Kidney (tissue), 14 donors: Measurements from ENCODE around the gene PPFIA2. TPM values are rescaled to one million over a fixed set of nuclear protein-coding genes. Genes with fewer than 3 reads are reported as not detected.

Experiments used
- DNase-seq, 5 donors: peaks; one replicate each; pipeline ENCODE4 v3.0.0-alpha.2; 2013 to 2020
- FAIRE-seq: peaks from 2 replicates; lab custom pipeline; 2012; peaks lifted over from hg19 to GRCh38; lab: Jason Lieb, UNC
- H3K27ac ChIP-seq, 2 donors: one replicate each; pipeline ENCODE4 v1.7.0; 2013; ENCODE audit warnings: low read depth in 2 of 2, low read length in 2 of 2, inconsistent platforms in 1 of 2
- H3K27me3 ChIP-seq: one replicate; pipeline ENCODE4 v1.7.1; 2013; ENCODE audit warnings: low read length, inconsistent platforms; ENCODE audit not compliant: control insufficient read depth, insufficient read depth
- H3K36me3 ChIP-seq, 3 donors: one replicate each; pipeline versions ENCODE4 v1.7.0 to v1.7.1; 2013; ENCODE audit warnings: low read length in 3 of 3, control low read depth in 1 of 3, inconsistent platforms in 1 of 3; ENCODE audit not compliant: insufficient read depth in 3 of 3, control insufficient read depth in 2 of 3
- H3K4me1 ChIP-seq, 3 donors: one replicate each; pipeline versions ENCODE4 v1.7.0 to v1.7.1; 2013; ENCODE audit warnings: low read length in 3 of 3, inconsistent platforms in 1 of 3, low read depth in 1 of 3; ENCODE audit not compliant: control insufficient read depth in 2 of 3, insufficient read depth in 2 of 3
- H3K4me3 ChIP-seq, 3 donors: one replicate each; pipeline versions ENCODE4 v1.7.0 to v1.8.1; 2013; ENCODE audit warnings: low read length in 3 of 3, control low read depth in 1 of 3, inconsistent platforms in 1 of 3
- H3K9ac ChIP-seq, 3 donors: one replicate each; pipeline versions ENCODE4 v1.7.0 to v1.7.1; 2013; ENCODE audit warnings: low read length in 3 of 3, control low read depth in 1 of 3, inconsistent platforms in 1 of 3
- H3K9me3 ChIP-seq, 3 donors: one replicate each; pipeline versions ENCODE4 v1.7.0 to v1.7.1; 2013; ENCODE audit warnings: low read length in 3 of 3, control low read depth in 1 of 3, inconsistent platforms in 1 of 3; ENCODE audit not compliant: control insufficient read depth in 2 of 3, insufficient read depth in 1 of 3
- intact Hi-C: fragments of 100-400 bp; cut with DNase I; formaldehyde crosslinking; loops from one replicate; pipeline ENCODE4 v1.11.1; 2022
- polyA plus RNA-seq: library from polyadenylated mRNA; stranded (reverse); fragments of 350-450 nt; fragmentation: Illumina TruSeq; extraction: RNeasy Lipid Tissue Mini Kit (QIAGEN cat#74804); gene quantifications from one replicate; pipeline ENCODE4 v1.2.3, GENCODE V29; 2014; ENCODE audit warnings: low read depth, low replicate concordance; ENCODE audit not compliant: insufficient read depth
- total RNA-seq: library from RNA; stranded (reverse); fragmentation: NEBNext Ultra II Directional; extraction: Animal tissue kit (Norgen Biotek cat#: 25700); gene quantifications from one replicate; pipeline ENCODE4 v1.2.1, GENCODE V29; 2021
- TF ChIP-seq, protein P1 (sequence below): IDR thresholded peaks from 3 replicates; pipeline ENCODE4 v1.5.1; 2012; ENCODE audit warnings: mild to moderate bottlenecking, moderate library complexity, borderline replicate concordance; ENCODE audit not compliant: insufficient read depth; ENCODE audit errors: extremely low read depth
- donor health status: control.
- donor health status: control.
- donor health status: control.
- donor health status: control.
- donor health status: control.
- donor health status: DM: yes; HTN: yes; CAD: no.
- donor health status: Normal renal cell carcinoma (clear cell type).

PPFIA2 gene
- total and polyA plus RNA-seq, 2 donors from 2014 or later, result 2.8 to 9.4 TPM

DNA sequence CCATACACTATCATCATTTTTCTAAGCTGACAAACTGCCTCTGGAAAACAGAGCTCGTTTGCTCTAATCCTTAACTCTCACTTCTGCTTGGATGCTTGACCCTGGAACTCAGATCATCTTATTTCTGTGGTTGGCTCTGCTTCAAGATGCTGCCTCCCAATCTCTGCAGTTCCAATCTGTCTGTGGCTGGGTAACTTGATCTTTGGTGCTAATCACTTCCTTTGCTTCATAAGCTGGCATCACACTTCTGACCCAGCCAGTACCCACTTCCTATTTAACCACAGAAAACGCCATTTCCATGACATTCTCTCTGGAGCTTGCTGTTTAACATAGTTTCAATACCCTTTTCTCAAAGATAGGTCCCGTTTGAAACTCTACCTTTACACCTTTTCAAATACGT, 427.1 kb downstream of the PPFIA2 start:
- H3K27me3 ChIP-seq, result no peaks in the 10 kb centered on the region
- no peak overlapping the region for H3K9ac ChIP-seq
- TF ChIP-seq, protein P1, sequence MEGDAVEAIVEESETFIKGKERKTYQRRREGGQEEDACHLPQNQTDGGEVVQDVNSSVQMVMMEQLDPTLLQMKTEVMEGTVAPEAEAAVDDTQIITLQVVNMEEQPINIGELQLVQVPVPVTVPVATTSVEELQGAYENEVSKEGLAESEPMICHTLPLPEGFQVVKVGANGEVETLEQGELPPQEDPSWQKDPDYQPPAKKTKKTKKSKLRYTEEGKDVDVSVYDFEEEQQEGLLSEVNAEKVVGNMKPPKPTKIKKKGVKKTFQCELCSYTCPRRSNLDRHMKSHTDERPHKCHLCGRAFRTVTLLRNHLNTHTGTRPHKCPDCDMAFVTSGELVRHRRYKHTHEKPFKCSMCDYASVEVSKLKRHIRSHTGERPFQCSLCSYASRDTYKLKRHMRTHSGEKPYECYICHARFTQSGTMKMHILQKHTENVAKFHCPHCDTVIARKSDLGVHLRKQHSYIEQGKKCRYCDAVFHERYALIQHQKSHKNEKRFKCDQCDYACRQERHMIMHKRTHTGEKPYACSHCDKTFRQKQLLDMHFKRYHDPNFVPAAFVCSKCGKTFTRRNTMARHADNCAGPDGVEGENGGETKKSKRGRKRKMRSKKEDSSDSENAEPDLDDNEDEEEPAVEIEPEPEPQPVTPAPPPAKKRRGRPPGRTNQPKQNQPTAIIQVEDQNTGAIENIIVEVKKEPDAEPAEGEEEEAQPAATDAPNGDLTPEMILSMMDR, result no peak
- intact Hi-C loops, result no loop called here
- DNase-seq (no peak), FAIRE-seq (no peak)
- H3K9me3 ChIP-seq, result no peaks in the 10 kb centered on the region
- H3K4me1 ChIP-seq, result no peaks in the 10 kb centered on the region
- no peaks in the 10 kb centered on the region for H3K36me3 ChIP-seq
- H3K4me3 ChIP-seq, result no peak overlapping the region
- no peak overlapping the region for H3K27ac ChIP-seq

DNA sequence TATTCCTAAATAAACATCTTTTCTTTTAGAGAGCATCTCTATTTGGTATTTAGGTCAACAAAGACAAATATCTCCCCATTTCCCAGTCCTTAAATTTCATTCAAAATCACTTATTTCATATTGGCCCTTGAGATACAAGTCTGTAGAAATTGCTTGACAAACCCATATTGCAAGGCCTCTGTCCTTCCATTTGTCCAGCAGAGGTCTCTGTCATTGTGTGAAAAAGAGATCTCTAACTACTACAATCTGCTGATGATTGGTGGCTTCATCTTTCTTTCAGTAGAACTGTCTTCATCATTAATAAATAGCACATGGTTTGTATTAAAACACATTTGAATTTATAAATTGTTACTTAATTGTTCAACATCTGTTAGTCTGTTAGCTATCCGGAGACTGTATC, 428.7 kb downstream of the PPFIA2 start:
- Histone ChIP-seq H3K9ac (no peak overlapping the region), H3K27ac (no peak overlapping the region), H3K27me3 (no peaks in the 10 kb centered on the region), H3K4me3 (no peak overlapping the region), H3K36me3 (no peaks in the 10 kb centered on the region), H3K9me3 (no peaks in the 10 kb centered on the region), H3K4me1 (no peaks in the 10 kb centered on the region)
- TF ChIP-seq, protein P1, result no peak
- DNase-seq (no peak), FAIRE-seq (no peak)
- intact Hi-C loops, result no loop called here

DNA sequence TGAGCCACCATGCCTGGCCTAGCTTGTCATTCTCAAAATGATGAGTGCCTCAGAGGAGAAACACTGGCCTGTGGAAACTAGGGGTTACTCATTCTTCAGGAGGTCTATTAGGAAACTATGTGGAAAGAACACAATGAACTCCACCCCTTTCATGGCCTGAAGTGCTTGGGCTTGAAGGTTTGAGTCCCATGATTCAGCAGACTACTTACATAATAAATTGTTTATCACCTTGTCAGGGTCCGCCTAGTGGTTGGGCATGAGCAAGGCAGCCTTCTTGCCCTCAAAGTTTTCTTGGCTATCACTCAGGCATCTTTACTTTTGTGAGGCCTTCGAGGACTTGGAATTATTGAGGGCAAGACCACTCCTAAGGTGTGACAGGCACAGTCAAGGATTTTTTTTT, 430.1 kb downstream of the PPFIA2 start:
- no peak for DNase-seq
- intact Hi-C loops, result no loop called here
- FAIRE-seq, result no peak
- TF ChIP-seq, protein P1, result no peak
- H3K36me3 ChIP-seq, result no peaks in the 10 kb centered on the region
- H3K4me3 ChIP-seq, result no peak overlapping the region
- H3K9ac ChIP-seq, result no peak overlapping the region
- no peaks in the 10 kb centered on the region for H3K4me1 ChIP-seq
- H3K27me3 ChIP-seq, result no peaks in the 10 kb centered on the region
- no peaks in the 10 kb centered on the region for H3K9me3 ChIP-seq
- H3K27ac ChIP-seq, result no peak overlapping the region

DNA sequence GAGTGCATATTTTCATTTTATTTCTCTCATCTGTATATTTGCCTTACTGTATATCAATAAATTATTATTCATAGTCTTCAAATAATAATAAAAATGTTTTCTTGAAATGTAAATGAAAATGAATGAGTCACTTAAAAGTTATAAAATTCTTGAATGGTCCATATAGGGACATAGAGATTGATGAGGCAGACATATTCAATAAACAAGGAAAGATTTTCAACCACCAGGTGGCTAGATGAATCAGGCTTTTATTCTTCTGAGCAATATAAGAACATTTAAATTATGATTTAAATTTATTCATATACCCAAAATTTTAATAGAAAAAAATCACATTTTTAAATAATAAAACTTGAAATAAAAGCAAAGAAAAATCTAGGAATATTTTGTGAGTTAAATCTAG, 431.7 kb downstream of the PPFIA2 start:
- peak; percentile 58 for FAIRE-seq
- Histone ChIP-seq H3K27me3 (no peaks in the 10 kb centered on the region), H3K9me3 (no peaks in the 10 kb centered on the region), H3K4me3 (no peak overlapping the region), H3K27ac (no peak overlapping the region), H3K9ac (no peak overlapping the region), H3K4me1 (no peaks in the 10 kb centered on the region), H3K36me3 (no peaks in the 10 kb centered on the region)
- TF ChIP-seq, protein P1, result no peak
- no peak for DNase-seq
- intact Hi-C loops, result no loop called here
